Smooth muscle cell (in vitro differentiated cells): ENCODE results near the gene EFNB1. TPM values are rescaled to one million over a fixed set of nuclear protein-coding genes. Genes with fewer than 3 reads are reported as not detected.

Experiments used
- polyA plus RNA-seq: library from polyadenylated mRNA; unstranded; fragments of >200 nt; fragmentation: Nextera tagmentation; extraction: Ambion mirVana; gene quantifications from 2 replicates; pipeline ENCODE4 v1.2.1, GENCODE V29; 2016
- total RNA-seq: library from RNA; depleted of rRNA; stranded (reverse); fragments of >200 nt; gene quantifications from 2 replicates; pipeline ENCODE4 v1.2.3, GENCODE V29; 2014

EFNB1 gene
- total and polyA plus RNA-seq, 2 experiments from 2014 or later: 41.4 to 58.3 TPM

Other genes with a start within 250 kb of the EFNB1 start
- 0.27 and 0.49 TPM in 2 replicates for gene STARD8, start 181.4 kb upstream of the EFNB1 start, total RNA-seq
- 0.06 and 0.38 TPM in 2 replicates for gene STARD8, start 181.4 kb upstream of the EFNB1 start, polyA plus RNA-seq